Mucosa of descending colon (tissue), 3 donors: Measurements from ENCODE around the gene SFI1. TPM values are rescaled to one million over a fixed set of nuclear protein-coding genes. Genes with fewer than 3 reads are reported as not detected.
"Not testable (repeated sequence)": the region's sequence is repeated elsewhere in the genome, so short reads cannot be mapped to it uniquely, and the experiment has no call there.

Experiments used
- ATAC-seq: fragments of 200-7000 bp; cut with Tn5 transposase; one replicate; pipeline ENCODE4 v1.9.1; 2020; ENCODE audit warnings: mild to moderate bottlenecking, moderate library complexity
- DNase-seq, 3 donors: peaks; one replicate each; pipeline ENCODE4 v3.0.0-alpha.2; 2020
- H3K36me3 ChIP-seq: fragments of 200-600 bp; one replicate; pipeline ENCODE4 v1.8.0; 2021; ENCODE audit warnings: low read depth, mild to moderate bottlenecking
- H3K4me1 ChIP-seq: fragments of 200-600 bp; one replicate; pipeline ENCODE4 v1.8.0; 2021; ENCODE audit warnings: low read depth, mild to moderate bottlenecking
- H3K4me3 ChIP-seq: fragments of 200-600 bp; one replicate; pipeline ENCODE4 v1.8.0; 2021; ENCODE audit warnings: mild to moderate bottlenecking
- H3K9me3 ChIP-seq: fragments of 200-600 bp; one replicate; pipeline ENCODE4 v1.8.0; 2021; ENCODE audit warnings: mild to moderate bottlenecking
- CTCF ChIP-seq: fragments of 200-600 bp; IDR thresholded peaks from one replicate; pipeline ENCODE4 v1.8.0; 2022; ENCODE audit warnings: antibody characterized with exemption, mild to moderate bottlenecking
- intact Hi-C, 2 donors: fragments of 100-400 bp; cut with DNase I in 1 of 2; cut with micrococcal nuclease in 1 of 2; formaldehyde crosslinking; loops; one replicate each; pipeline versions ENCODE4 v1.11.0 to v1.11.1; 2022; cut with DNase I, micrococcal nuclease
- total RNA-seq, 3 donors: library from RNA; stranded (reverse); fragmentation: NEBNext Ultra II Directional in 2 of 3; extraction: Animal tissue kit (Norgen Biotek cat#: 25700) in 2 of 3; gene quantifications; one replicate each; pipeline versions ENCODE4 v1.2.1 to v1.2.4, GENCODE V29; 2021 to 2023
- donor health status: DM: no; HTN: no; CAD: no; lungs with moderate emphysema.
- donor health status: DM: no; HTN: no; CAD: no.
- donor health status: DM: no; HTN: yes; CAD: no.

SFI1 gene
- total RNA-seq, 3 donors from 2014 or later: 34.4 to 52.6 (median 49.5) TPM

GRCh38 chr22:31504282-31504681 is 7.9 kb downstream of the SFI1 start:
- intact Hi-C loops: no loop called here

GRCh38 chr22:31507517-31507916 is 11.2 kb downstream of the SFI1 start:
- H3K9me3 ChIP-seq, ATAC-seq, H3K4me3 ChIP-seq, intact Hi-C loops, H3K36me3 ChIP-seq, DNase-seq, H3K4me1 ChIP-seq: not testable (repeated sequence)

More at GRCh38 chr22:31504282-31504681, 7.9 kb downstream of the SFI1 start:
- Histone ChIP-seq H3K4me3 (no peak overlapping the region), H3K4me1 (no peaks in the 10 kb centered on the region), H3K9me3 (no peaks in the 10 kb centered on the region), H3K36me3 (no peaks in the 10 kb centered on the region)
- DNase-seq (no peak), ATAC-seq (no peak)
- TF ChIP-seq CTCF: no peak

GRCh38 chr22:31508536-31508935 is 12.2 kb downstream of the SFI1 start:
- intact Hi-C loops: no loop called here
- Histone ChIP-seq H3K36me3 (no peaks in the 10 kb centered on the region), H3K4me3 (no peak overlapping the region), H3K9me3 (no peaks in the 10 kb centered on the region), H3K4me1 (no peaks in the 10 kb centered on the region)
- no peak for ATAC-seq
- DNase-seq: no peak
- no peak for TF ChIP-seq CTCF

GRCh38 chr22:31509061-31509762 is 12.9 kb downstream of the SFI1 start:
- Histone ChIP-seq H3K4me1 (no peaks in the 10 kb centered on the region), H3K9me3 (no peaks in the 10 kb centered on the region), H3K4me3 (no peak overlapping the region), H3K36me3 (no peaks in the 10 kb centered on the region)
- no peak for TF ChIP-seq CTCF
- DNase-seq (no peak), ATAC-seq (no peak)
- intact Hi-C loops: no loop called here

- no peak for ATAC-seq
- intact Hi-C loops: no loop called here
- no peak overlapping the region for H3K4me3 ChIP-seq
- no peaks in the 10 kb centered on the region for H3K4me1 ChIP-seq
- no peaks in the 10 kb centered on the region for H3K9me3 ChIP-seq
- no peaks in the 10 kb centered on the region for H3K36me3 ChIP-seq
- TF ChIP-seq CTCF: no peak
- DNase-seq: no peak
These were observed 23.7 kb downstream of the SFI1 start for GRCh38 chr22:31520051-31520450.

- intact Hi-C loops, DNase-seq, H3K4me1 ChIP-seq, H3K36me3 ChIP-seq, H3K4me3 ChIP-seq, ATAC-seq, H3K9me3 ChIP-seq: not testable (repeated sequence)
These were observed 27.8 kb downstream of the SFI1 start for GRCh38 chr22:31524132-31524531.

- peaks cover 7% of the 10 kb centered on the region for H3K4me1 ChIP-seq
- intact Hi-C loops: no loop called here
- ATAC-seq (no peak), DNase-seq (no peak)
- no peak overlapping the region for H3K4me3 ChIP-seq
- H3K36me3 ChIP-seq: no peaks in the 10 kb centered on the region
- H3K9me3 ChIP-seq: no peaks in the 10 kb centered on the region
- no peak for TF ChIP-seq CTCF
These were observed 29.9 kb downstream of the SFI1 start for GRCh38 chr22:31526270-31526669.
